K562 (cell line): ENCODE measurements around the gene NRARP. TPM values are rescaled to one million over a fixed set of nuclear protein-coding genes. Genes with fewer than 3 reads are reported as not detected.

Source experiments
- ATAC-seq: fragments of 200-7000 bp; cut with Tn5 transposase; 3 replicates; pipeline ENCODE4 v1.9.1; 2020; ENCODE audit warnings: moderate library complexity
- BruUV-seq: library from RNA; stranded (reverse); fragments of 400-500 nt; replicated peaks from 2 replicates; lab custom pipeline; 2021; lab: Mats Ljungman, UMichigan
- CTCF ChIA-PET: fragments of 300-600 bp; formaldehyde crosslinking; extraction: SDS; loops from one replicate; lab custom pipeline; 2021; ENCODE audit warnings: low intra/inter-chr PET ratio; lab: Yijun Ruan, JAX
- POLR2A ChIA-PET: fragments of 300-600, 350-650 bp; sonication (Branson Sonifier 250); formaldehyde crosslinking; extraction: SDS; loops from one replicate; lab custom pipeline; 2021; ENCODE audit warnings: antibody characterized with exemption, inconsistent platforms; lab: Yijun Ruan, JAX
- DNase-seq, 4 experiments: peaks; one replicate each; pipeline versions ENCODE4 v3.0.0 to v3.0.0-alpha.2; 2011 to 2018; ENCODE audit warnings: low spot score in 3 of 4, mixed read lengths in 3 of 4; ENCODE audit errors: extremely low read depth in 1 of 4
- FAIRE-seq: peaks from 2 replicates; lab custom pipeline; 2011; peaks lifted over from hg19 to GRCh38; lab: Jason Lieb, UNC
- H2AFZ ChIP-seq: 2 replicates; pipeline ENCODE4 v1.6.0; 2011; ENCODE audit warnings: low read depth, low read length, control low read depth, inconsistent platforms
- H3K27ac ChIP-seq: fragments of 200-600 bp; 3 replicates; pipeline ENCODE4 v1.8.0; 2011; ENCODE audit warnings: low read depth, mild to moderate bottlenecking, control low read depth, inconsistent platforms, low read length, moderate library complexity, mixed read lengths; ENCODE audit errors: extremely low read depth
- H3K27me3 ChIP-seq, 2 experiments: fragments of 300-600 bp in 1 of 2; 2 replicates in 1 of 2; 3 replicates in 1 of 2; pipeline versions ENCODE4 v1.6.0 to v1.8.0; 2011; ENCODE audit warnings: inconsistent platforms in 2 of 2, low read length in 2 of 2, mild to moderate bottlenecking in 1 of 2, mixed read lengths in 1 of 2, moderate library complexity in 1 of 2; ENCODE audit not compliant: control insufficient read depth in 2 of 2, insufficient read depth in 2 of 2
- H3K36me3 ChIP-seq: fragments of 300-600 bp; 3 replicates; pipeline ENCODE4 v1.8.0; 2011; ENCODE audit warnings: mild to moderate bottlenecking, low read length, inconsistent platforms; ENCODE audit not compliant: control insufficient read depth, insufficient read depth
- H3K4me1 ChIP-seq, 2 experiments: fragments of 200-600 bp in 1 of 2; replicated peaks in 1 of 2; 2 replicates in 1 of 2; 3 replicates in 1 of 2; pipeline versions ENCODE4 v1.5.1 to v1.8.0; 2011; ENCODE audit warnings: inconsistent platforms in 2 of 2, low read length in 2 of 2, mild to moderate bottlenecking in 1 of 2, mixed read lengths in 1 of 2, moderate library complexity in 1 of 2; ENCODE audit not compliant: control insufficient read depth in 2 of 2, insufficient read depth in 2 of 2
- H3K4me2 ChIP-seq: 2 replicates; pipeline ENCODE4 v1.6.1; 2011; ENCODE audit warnings: low read length, control low read depth, inconsistent platforms, mixed read lengths; ENCODE audit not compliant: insufficient read depth
- H3K4me3 ChIP-seq: fragments of 200-600 bp; sonication (generic), shearing (Covaris generic); 2 replicates; pipeline ENCODE4 v1.5.1; 2016; ENCODE audit warnings: control low read depth, inconsistent platforms
- H3K79me2 ChIP-seq: fragments of 200-600 bp; 3 replicates; pipeline ENCODE4 v1.8.0; 2011; ENCODE audit warnings: low read length, inconsistent platforms; ENCODE audit not compliant: control insufficient read depth, insufficient read depth
- H3K9ac ChIP-seq, 2 experiments: 2 replicates each; pipeline versions ENCODE4 v1.6.0 to v1.6.1; 2011; ENCODE audit warnings: low read depth in 2 of 2, low read length in 2 of 2, control low read depth in 1 of 2, inconsistent platforms in 1 of 2, mild to moderate bottlenecking in 1 of 2, mixed read lengths in 1 of 2; ENCODE audit not compliant: insufficient read depth in 1 of 2
- H3K9me1 ChIP-seq: one replicate; pipeline ENCODE4 v1.6.0; 2011; ENCODE audit warnings: inconsistent platforms, mild to moderate bottlenecking, low read length, moderate library complexity; ENCODE audit not compliant: control insufficient read depth, insufficient read depth
- H3K9me3 ChIP-seq: replicated peaks from 2 replicates; pipeline ENCODE4 v1.5.1; 2011; ENCODE audit warnings: low read depth, low read length, inconsistent platforms; ENCODE audit not compliant: control insufficient read depth, insufficient read depth
- H4K20me1 ChIP-seq: replicated peaks from 2 replicates; pipeline ENCODE4 v1.6.1; 2011; ENCODE audit warnings: low read length, inconsistent platforms, mixed read lengths; ENCODE audit not compliant: control insufficient read depth, insufficient read depth
- ASH1L ChIP-seq: fragments of 450-650 bp; IDR thresholded peaks from 2 replicates; pipeline ENCODE4 v1.6.1; 2018; ENCODE audit warnings: borderline replicate concordance, mild to moderate bottlenecking, low read depth; ENCODE audit not compliant: partially characterized antibody
- C11orf30 ChIP-seq: fragments of 450-650 bp; IDR thresholded peaks from 2 replicates; pipeline ENCODE4 v1.6.1; 2016; ENCODE audit warnings: low read depth, mild to moderate bottlenecking
- MAZ ChIP-seq, 2 experiments: fragments of 450-650 bp in 1 of 2; sonication (generic) in 1 of 2; formaldehyde crosslinking; IDR thresholded peaks in 1 of 2; conservative IDR thresholded peaks in 1 of 2; 2 replicates each; pipeline versions ENCODE4 v1.4.0 to v1.5.0; 2020; ENCODE audit warnings: mild to moderate bottlenecking in 1 of 2, missing genetic modification reagents in 1 of 2
- MIER1 ChIP-seq: fragments of 450-650 bp; IDR thresholded peaks from 2 replicates; pipeline ENCODE4 v1.6.1; 2016; ENCODE audit warnings: antibody characterized with exemption, mild to moderate bottlenecking, low read depth
- PRDM10 ChIP-seq: fragments of 450-650 bp; IDR thresholded peaks from 2 replicates; pipeline ENCODE4 v1.6.1; 2018; ENCODE audit not compliant: partially characterized antibody
- SP1 ChIP-seq: sonication (generic); formaldehyde crosslinking; IDR thresholded peaks from 2 replicates; pipeline ENCODE4 v1.8.1; 2022; ENCODE audit warnings: mild to moderate bottlenecking, missing genetic modification reagents
- TFAP4 ChIP-seq: sonication (generic); formaldehyde crosslinking; IDR thresholded peaks from 2 replicates; pipeline ENCODE4 v1.8.0; 2022; ENCODE audit warnings: missing genetic modification reagents, mild to moderate bottlenecking, moderate library complexity, borderline replicate concordance
- XRCC4 ChIP-seq: IDR thresholded peaks from one replicate; pipeline ENCODE4 v1.6.1; 2011; ENCODE audit not compliant: insufficient read depth, insufficient read length; ENCODE audit errors: extremely low read depth
- ZBTB7A ChIP-seq: IDR thresholded peaks from 2 replicates; pipeline ENCODE4 v1.6.1; 2011; ENCODE audit warnings: low read depth, mild to moderate bottlenecking, low read length, moderate library complexity, borderline replicate concordance; ENCODE audit not compliant: control insufficient read depth
- ZFP91 ChIP-seq: sonication (generic); formaldehyde crosslinking; IDR thresholded peaks from 2 replicates; pipeline ENCODE4 v1.8.0; 2022; ENCODE audit warnings: mild to moderate bottlenecking, missing genetic modification reagents
- ZNF263 ChIP-seq: sonication (generic); formaldehyde crosslinking; IDR thresholded peaks from 2 replicates; pipeline ENCODE4 v1.8.0; 2022; ENCODE audit warnings: mild to moderate bottlenecking, missing genetic modification reagents, borderline replicate concordance
- ZNF316 ChIP-seq: fragments of 450-650 bp; IDR thresholded peaks from 2 replicates; pipeline ENCODE4 v1.6.1; 2016
- ZNF699 ChIP-seq: fragments of 250-450 bp; sonication (Bioruptor Pico); IDR thresholded peaks from 2 replicates; pipeline ENCODE4 v1.8.0; 2021; ENCODE audit warnings: mild to moderate bottlenecking, moderate library complexity; ENCODE audit not compliant: insufficient replicate concordance
- WGBS: fragments of 100-300 bp; shearing (Covaris generic); methylation state at CpG from one replicate; pipeline ENCODE4 v1.1.6; 2016; ENCODE audit warnings: low coverage, mixed read lengths; ENCODE audit not compliant: insufficient coverage; ENCODE audit errors: missing lambda C conversion rate; 5-methylcytosine and 5-hydroxymethylcytosine counted together
- in situ Hi-C: fragments of 300-500 bp; cut with MboI; formaldehyde crosslinking; loops from 4 replicates; pipeline ENCODE4 v1.15.0; 2018; ENCODE audit warnings: inconsistent platforms, mixed read lengths
- intact Hi-C: fragments of 100-400 bp; cut with micrococcal nuclease; formaldehyde crosslinking; loops from 2 replicates; pipeline ENCODE4 v1.14.2; 2022
- polyA plus RNA-seq, 8 experiments: library from polyadenylated mRNA; depleted of rRNA in 4 of 8; stranded (reverse) in 5 of 8; unstranded in 3 of 8; fragments of >200 nt; fragmentation: Nextera tagmentation in 2 of 8; fragmentation: Illumina TruSeq in 1 of 8; extraction: Ambion mirVana in 2 of 8; extraction: Trizol in 1 of 8; gene quantifications; 2 replicates each; pipeline versions ENCODE4 v1.2.1 to v1.2.3, GENCODE V29; 2011 to 2014; ENCODE audit warnings: inconsistent platforms in 1 of 8, missing spikeins in 1 of 8
- total RNA-seq, 7 experiments: library from RNA; depleted of rRNA in 6 of 7; stranded (reverse); fragments of >200 nt in 6 of 7; fragmentation: Illumina TruSeq in 2 of 7; extraction: Trizol in 2 of 7; gene quantifications; 2 replicates each; pipeline versions ENCODE4 v1.2.1 to v1.2.3, GENCODE V29; 2011 to 2021; ENCODE audit warnings: low replicate concordance in 1 of 7

The NRARP gene
- total and polyA plus RNA-seq, 9 of the 15 experiments (the other 6 are each of a cell fraction or from before 2014, with no cell fraction given), result 2.0 to 24.5 (median 7.2) TPM; not detected in 2

- DNase-seq, result peak; percentile 61 to 74 (median 72)
- no peaks in the 10 kb centered on the region for H3K79me2 ChIP-seq
- H4K20me1 ChIP-seq, result peaks cover 8% of the 10 kb centered on the region; the same call in 1 of the 2 replicates
- H3K9ac ChIP-seq, result peak overlapping the region in 1 of 2 experiments; percentile 4; a peak in 1 of 4 replicates
- CTCF ChIA-PET, result no interaction called here
- peak; percentile 52 for ATAC-seq
- no peaks in the 10 kb centered on the region for H3K27me3 ChIP-seq
- intact Hi-C loops (loop anchor here (10.0 kb wide), 1 partner anchor 117 kb away; the partner anchor contains the start of genes EXD3 and NOXA1), in situ Hi-C loops (no loop called here)
- no peak for FAIRE-seq
- H3K4me3 ChIP-seq, result no peak overlapping the region
- peaks cover 20 to 96% of the 10 kb centered on the region in 2 experiments for H3K4me1 ChIP-seq
- no peaks in the 10 kb centered on the region for H3K36me3 ChIP-seq
- peaks cover 7% of the 10 kb centered on the region for H3K9me1 ChIP-seq
- no peak overlapping the region for H2AFZ ChIP-seq
- H3K9me3 ChIP-seq, result no peaks in the 10 kb centered on the region
- 17% methylated on average over 14 of the region's 20 CpGs for WGBS
- peak; percentile 34; the same call in 1 of the 2 replicates for TF ChIP-seq C11orf30
- TF ChIP-seq TFAP4 (CRISPR knock-in tag), result peak; percentile 82
- TF ChIP-seq ZNF263 (CRISPR knock-in tag), result peak; percentile 78
- no peak for TF ChIP-seq ASH1L
- TF ChIP-seq MAZ (CRISPR knock-in tag; conservative IDR thresholded peaks at IDR 0.05 in 1 of 2, IDR thresholded peaks at IDR 0.05 in 1 of 2), result 0 out of 4 replicates have a peak, but pooled peaks of 1 of the 2 experiments have one; percentile 32
- TF ChIP-seq MIER1, result no peak
- TF ChIP-seq ZNF699, result no peak
- TF ChIP-seq XRCC4, result no peak
- peak; percentile 48 for TF ChIP-seq ZNF316
- TF ChIP-seq SP1 (CRISPR knock-in tag), result no peak
- TF ChIP-seq PRDM10, result peak; percentile 52
- TF ChIP-seq ZFP91 (CRISPR knock-in tag), result no peak
- TF ChIP-seq ZBTB7A, result peak; percentile 24; the same call in 1 of the 2 replicates
- peak overlapping the region; percentile 3; the same call in 1 of the 2 replicates for H3K4me2 ChIP-seq
- POLR2A ChIA-PET, result interaction anchor here (0.6 to 0.7 kb wide), 4 partner anchors 9 to 125 kb away, joined by 3 to 5 read pairs (median 4); no protein-coding TSS in a partner anchor
- no TSS peak for BruUV-seq
- no peak overlapping the region for H3K27ac ChIP-seq
Measured at GRCh38 chr9:137308057-137308619, 6.1 kb upstream of the NRARP start.
